HepG2 (cell line): Measurements from ENCODE around the gene WDR31.

Experiments
- CEBPZ ChIP-seq: IDR thresholded peaks from 2 replicates; pipeline ENCODE4 v1.6.1; 2012; ENCODE audit warnings: low read length, improper control_type of control experiment
- CTCF ChIP-seq: sonication (generic); formaldehyde crosslinking; IDR thresholded peaks from 2 replicates; pipeline ENCODE4 v1.5.0; 2020; ENCODE audit warnings: mild to moderate bottlenecking, missing genetic modification reagents, moderate library complexity
- GZF1 ChIP-seq: sonication (generic); formaldehyde crosslinking; IDR thresholded peaks from 2 replicates; pipeline ENCODE4 v1.5.1; 2020; ENCODE audit warnings: mild to moderate bottlenecking, missing genetic modification reagents
- HBP1 ChIP-seq: IDR thresholded peaks from 2 replicates; pipeline ENCODE4 v1.6.1; 2016; ENCODE audit warnings: low read depth, control low read depth
- MTA1 ChIP-seq: sonication (generic); formaldehyde crosslinking; IDR thresholded peaks from 2 replicates; pipeline ENCODE4 v1.4.0; 2020; ENCODE audit warnings: missing genetic modification reagents, mild to moderate bottlenecking, borderline replicate concordance
- MTA3 ChIP-seq: sonication (generic); formaldehyde crosslinking; IDR thresholded peaks from 2 replicates; pipeline ENCODE4 v1.4.0; 2020; ENCODE audit warnings: missing genetic modification reagents
- NFIC ChIP-seq: IDR thresholded peaks from 2 replicates; pipeline ENCODE4 v1.6.1; 2012; ENCODE audit warnings: mild to moderate bottlenecking, low read length, inconsistent platforms
- RARA ChIP-seq: IDR thresholded peaks from 2 replicates; pipeline ENCODE4 v1.6.1; 2016; ENCODE audit warnings: missing genetic modification reagents, missing compliant biosample characterization
- TAF1 ChIP-seq: sonication (generic); formaldehyde crosslinking; IDR thresholded peaks from 2 replicates; pipeline ENCODE4 v1.4.0; 2020; ENCODE audit warnings: missing genetic modification reagents
- ZNF816 ChIP-seq: sonication (generic); formaldehyde crosslinking; IDR thresholded peaks from 2 replicates; pipeline ENCODE4 v1.8.0; 2022; ENCODE audit warnings: missing genetic modification reagents, mild to moderate bottlenecking, borderline replicate concordance

GRCh38 chr9:113356686-113357292 is 16.7 kb upstream of the WDR31 start:
- TF ChIP-seq RARA (CRISPR knock-in tag) (no peak), CEBPZ (no peak), TAF1 (CRISPR knock-in tag) (no peak), MTA1 (CRISPR knock-in tag) (no peak), CTCF (CRISPR knock-in tag) (no peak), HBP1 (CRISPR knock-in tag) (no peak), ZNF816 (CRISPR knock-in tag) (no peak), NFIC (no peak), MTA3 (no peak), GZF1 (CRISPR knock-in tag) (no peak)
